ENCODE results near the gene SMARCA2.

DNA sequence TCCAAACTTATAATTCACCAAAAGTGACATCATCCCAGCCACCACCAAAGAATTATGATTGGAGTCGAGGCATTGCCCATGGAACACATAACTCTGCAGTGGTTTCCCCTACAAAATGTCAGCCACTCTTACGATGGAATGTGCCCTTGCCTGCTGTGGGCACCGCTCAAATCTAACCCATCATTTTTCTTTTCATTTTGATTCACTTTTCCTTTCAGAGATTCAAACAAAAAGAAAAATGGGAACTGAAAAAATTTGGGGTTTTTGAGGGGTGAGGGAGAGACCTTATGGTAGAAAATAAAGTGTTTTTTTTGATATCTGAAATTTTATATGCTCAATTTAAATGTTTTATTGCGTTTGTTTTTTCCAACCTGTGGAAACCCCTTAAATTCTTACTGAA lies 28.1 kb downstream of the SMARCA2 start:
- no peak for TF ChIP-seq EP300 (IDR thresholded peaks at IDR 0.05; ENCODE audit: borderline replicate concordance)
- TF ChIP-seq, protein P1, sequence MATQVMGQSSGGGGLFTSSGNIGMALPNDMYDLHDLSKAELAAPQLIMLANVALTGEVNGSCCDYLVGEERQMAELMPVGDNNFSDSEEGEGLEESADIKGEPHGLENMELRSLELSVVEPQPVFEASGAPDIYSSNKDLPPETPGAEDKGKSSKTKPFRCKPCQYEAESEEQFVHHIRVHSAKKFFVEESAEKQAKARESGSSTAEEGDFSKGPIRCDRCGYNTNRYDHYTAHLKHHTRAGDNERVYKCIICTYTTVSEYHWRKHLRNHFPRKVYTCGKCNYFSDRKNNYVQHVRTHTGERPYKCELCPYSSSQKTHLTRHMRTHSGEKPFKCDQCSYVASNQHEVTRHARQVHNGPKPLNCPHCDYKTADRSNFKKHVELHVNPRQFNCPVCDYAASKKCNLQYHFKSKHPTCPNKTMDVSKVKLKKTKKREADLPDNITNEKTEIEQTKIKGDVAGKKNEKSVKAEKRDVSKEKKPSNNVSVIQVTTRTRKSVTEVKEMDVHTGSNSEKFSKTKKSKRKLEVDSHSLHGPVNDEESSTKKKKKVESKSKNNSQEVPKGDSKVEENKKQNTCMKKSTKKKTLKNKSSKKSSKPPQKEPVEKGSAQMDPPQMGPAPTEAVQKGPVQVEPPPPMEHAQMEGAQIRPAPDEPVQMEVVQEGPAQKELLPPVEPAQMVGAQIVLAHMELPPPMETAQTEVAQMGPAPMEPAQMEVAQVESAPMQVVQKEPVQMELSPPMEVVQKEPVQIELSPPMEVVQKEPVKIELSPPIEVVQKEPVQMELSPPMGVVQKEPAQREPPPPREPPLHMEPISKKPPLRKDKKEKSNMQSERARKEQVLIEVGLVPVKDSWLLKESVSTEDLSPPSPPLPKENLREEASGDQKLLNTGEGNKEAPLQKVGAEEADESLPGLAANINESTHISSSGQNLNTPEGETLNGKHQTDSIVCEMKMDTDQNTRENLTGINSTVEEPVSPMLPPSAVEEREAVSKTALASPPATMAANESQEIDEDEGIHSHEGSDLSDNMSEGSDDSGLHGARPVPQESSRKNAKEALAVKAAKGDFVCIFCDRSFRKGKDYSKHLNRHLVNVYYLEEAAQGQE (IDR thresholded peaks at IDR 0.05; ENCODE audit: low read depth) = no peak
- TF ChIP-seq RAD21 (IDR thresholded peaks at IDR 0.05; ENCODE audit: low read depth) = no peak
- TF ChIP-seq TCF12 (IDR thresholded peaks at IDR 0.05; ENCODE audit: low read depth) = no peak
- TF ChIP-seq YY1 (IDR thresholded peaks at IDR 0.05; ENCODE audit: low read depth) = no peak
- TF ChIP-seq, protein P2, sequence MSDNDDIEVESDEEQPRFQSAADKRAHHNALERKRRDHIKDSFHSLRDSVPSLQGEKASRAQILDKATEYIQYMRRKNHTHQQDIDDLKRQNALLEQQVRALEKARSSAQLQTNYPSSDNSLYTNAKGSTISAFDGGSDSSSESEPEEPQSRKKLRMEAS (IDR thresholded peaks at IDR 0.05) = no peak
- no peak for TF ChIP-seq TAF1 (IDR thresholded peaks at IDR 0.05; ENCODE audit: low read depth)
- TF ChIP-seq EGR1 (IDR thresholded peaks at IDR 0.05) = no peak
- no peak for TF ChIP-seq CEBPB (IDR thresholded peaks at IDR 0.05)
- TF ChIP-seq CREB1 (IDR thresholded peaks at IDR 0.05; ENCODE audit: low read depth) = no peak
- no peak for TF ChIP-seq FOXM1 (IDR thresholded peaks at IDR 0.05; ENCODE audit: borderline replicate concordance, low read depth)
- TF ChIP-seq ZBTB7A (IDR thresholded peaks at IDR 0.05; ENCODE audit: low read depth) = no peak
- TF ChIP-seq USF1 (IDR thresholded peaks at IDR 0.05) = no peak
- TF ChIP-seq TEAD4 (IDR thresholded peaks at IDR 0.05) = no peak

All from Ishikawa (cell line).